HCT116 (cell line): ENCODE measurements around the gene RNF34. TPM values are rescaled to one million over a fixed set of nuclear protein-coding genes. Genes with fewer than 3 reads are reported as not detected.

Experiments used
- ATAC-seq: fragments of 200-7000 bp; cut with Tn5 transposase; 2 replicates; pipeline ENCODE4 v1.9.1; 2020; ENCODE audit warnings: mild to moderate bottlenecking, moderate library complexity
- BruUV-seq: library from RNA; stranded (reverse); fragments of 400-500 nt; replicated peaks from 2 replicates; lab custom pipeline; 2021; lab: Mats Ljungman, UMichigan
- CTCF ChIA-PET: fragments of 300-600 bp; sonication (Branson Sonifier 250); formaldehyde crosslinking; loops from one replicate; lab custom pipeline; 2021; ENCODE audit warnings: antibody characterized with exemption; lab: Charles Lee
- POLR2A ChIA-PET: fragments of 300-600, 350-600 bp; sonication (Branson Sonifier 250); formaldehyde crosslinking; loops from one replicate; lab custom pipeline; 2021; ENCODE audit warnings: antibody characterized with exemption; lab: Charles Lee
- RAD21 ChIA-PET, 2 experiments: fragments of 300-600 bp; sonication (Branson Sonifier 250); formaldehyde crosslinking; loops; one replicate each; lab custom pipeline; 2023; ENCODE audit warnings: low total read pairs in 2 of 2; ENCODE audit not compliant: uncharacterized antibody in 2 of 2, unreplicated experiment in 2 of 2, low non-redundant PET in 1 of 2; lab: Charles Lee
- DNase-seq: peaks from one replicate; pipeline ENCODE4 v3.0.0-alpha.2; 2010; ENCODE audit warnings: low read depth, low spot score
- H2AFZ ChIP-seq: fragments of 200-600 bp; shearing (Covaris generic), sonication (generic); 2 replicates; pipeline ENCODE4 v1.6.1; 2017; ENCODE audit warnings: low read depth, mixed run types, mixed read lengths, antibody characterized with exemption, low read length; ENCODE audit not compliant: poor library complexity, severe bottlenecking
- H3K27ac ChIP-seq: 2 replicates; pipeline ENCODE4 v1.5.1; 2012; ENCODE audit warnings: low read depth, low read length
- H3K27me3 ChIP-seq: fragments of 200-600 bp; sonication (generic); 2 replicates; pipeline ENCODE4 v1.6.1; 2016; ENCODE audit warnings: mixed run types, low read length, mixed read lengths; ENCODE audit not compliant: insufficient read depth
- H3K36me3 ChIP-seq, 2 experiments: fragments of 200-500 bp in 1 of 2; fragments of 200-600 bp in 1 of 2; sonication (Bioruptor generic) in 1 of 2; sonication (generic) in 1 of 2; 2 replicates each; pipeline versions ENCODE4 v1.5.1 to v1.6.1; 2014 to 2016; ENCODE audit warnings: low read length in 2 of 2, inconsistent platforms in 1 of 2, mixed read lengths in 1 of 2, mixed run types in 1 of 2; ENCODE audit not compliant: insufficient read depth in 2 of 2, control insufficient read depth in 1 of 2
- H3K4me1 ChIP-seq, 2 experiments: fragments of 200-600 bp in 1 of 2; sonication (generic) in 1 of 2; 2 replicates each; pipeline versions ENCODE4 v1.5.1 to v1.6.1; 2012 to 2017; ENCODE audit warnings: low read length in 2 of 2, inconsistent platforms in 1 of 2, mild to moderate bottlenecking in 1 of 2, mixed read lengths in 1 of 2, mixed run types in 1 of 2, moderate library complexity in 1 of 2; ENCODE audit not compliant: insufficient read depth in 2 of 2, control insufficient read depth in 1 of 2
- H3K4me2 ChIP-seq: fragments of 200-600 bp; sonication (generic); 2 replicates; pipeline ENCODE4 v1.6.1; 2017; ENCODE audit warnings: mixed run types, low read length, mixed read lengths
- H3K4me3 ChIP-seq, 2 experiments: fragments of 200-600 bp in 1 of 2; sonication (generic) in 1 of 2; replicated peaks in 1 of 2; 2 replicates each; pipeline ENCODE4 v1.5.1; 2011 to 2016; ENCODE audit warnings: low read length in 2 of 2, control low read depth in 1 of 2, low read depth in 1 of 2, mild to moderate bottlenecking in 1 of 2, mixed read lengths in 1 of 2, mixed run types in 1 of 2
- H3K79me2 ChIP-seq: fragments of 200-600 bp; sonication (generic); 2 replicates; pipeline ENCODE4 v1.6.1; 2017; ENCODE audit warnings: mild to moderate bottlenecking, mixed run types, low read length, moderate library complexity, mixed read lengths; ENCODE audit not compliant: insufficient read depth
- H3K9ac ChIP-seq: fragments of 200-600 bp; sonication (generic); 2 replicates; pipeline ENCODE4 v1.6.1; 2016; ENCODE audit warnings: low read length, mixed read lengths
- H3K9me2 ChIP-seq: fragments of 200-600 bp; sonication (generic), shearing (Covaris generic); 2 replicates; pipeline ENCODE4 v1.6.1; 2017; ENCODE audit warnings: mixed run types, mild to moderate bottlenecking, moderate library complexity; ENCODE audit not compliant: insufficient read depth
- H3K9me3 ChIP-seq, 2 experiments: fragments of 200-500 bp in 1 of 2; fragments of 200-600 bp in 1 of 2; sonication (Bioruptor generic) in 1 of 2; sonication (generic) in 1 of 2; 2 replicates each; pipeline ENCODE4 v1.6.1; 2014 to 2017; ENCODE audit warnings: low read length in 2 of 2, mixed read lengths in 2 of 2, inconsistent platforms in 1 of 2, low read depth in 1 of 2, mild to moderate bottlenecking in 1 of 2, mixed run types in 1 of 2, moderate library complexity in 1 of 2; ENCODE audit not compliant: control insufficient read depth in 1 of 2, insufficient read depth in 1 of 2
- H4K20me1 ChIP-seq: fragments of 200-600 bp; sonication (generic), shearing (Covaris generic); 2 replicates; pipeline ENCODE4 v1.6.1; 2017; ENCODE audit warnings: mixed run types, mild to moderate bottlenecking, moderate library complexity; ENCODE audit not compliant: insufficient read depth
- ATF3 ChIP-seq: IDR thresholded peaks from 2 replicates; pipeline ENCODE4 v1.6.1; 2012
- CTCF ChIP-seq, 3 experiments: fragments of 200-600 bp in 1 of 3; sonication (generic) in 1 of 3; IDR thresholded peaks in 2 of 3; conservative IDR thresholded peaks in 1 of 3; 2 replicates each; pipeline ENCODE4 v1.5.1; 2012 to 2017; ENCODE audit warnings: low read depth in 2 of 3, low read length in 2 of 3, antibody characterized with exemption in 1 of 3, borderline replicate concordance in 1 of 3, control low read depth in 1 of 3, mild to moderate bottlenecking in 1 of 3, mixed read lengths in 1 of 3, mixed run types in 1 of 3, moderate library complexity in 1 of 3; ENCODE audit not compliant: insufficient read depth in 1 of 3
- EGR1 ChIP-seq: IDR thresholded peaks from 2 replicates; pipeline ENCODE4 v1.6.1; 2012; ENCODE audit warnings: low read depth
- ELF1 ChIP-seq: IDR thresholded peaks from 2 replicates; pipeline ENCODE4 v1.6.1; 2012; ENCODE audit warnings: low read depth, borderline replicate concordance
- EZH2phosphoT487 ChIP-seq: fragments of 200-600 bp; IDR thresholded peaks from 2 replicates; pipeline ENCODE4 v1.6.1; 2018; ENCODE audit warnings: antibody characterized with exemption, borderline replicate concordance
- FOSL1 ChIP-seq: IDR thresholded peaks from 2 replicates; pipeline ENCODE4 v1.6.1; 2012; ENCODE audit warnings: low read depth
- POLR2A ChIP-seq: IDR thresholded peaks from 2 replicates; pipeline ENCODE4 v1.7.0; 2011; ENCODE audit warnings: borderline replicate concordance; ENCODE audit not compliant: insufficient read depth, insufficient read length; ENCODE audit errors: extremely low read depth
- POLR2AphosphoS5 ChIP-seq: IDR thresholded peaks from 2 replicates; pipeline ENCODE4 v1.6.1; 2011; ENCODE audit warnings: mild to moderate bottlenecking, low read depth, low read length, moderate library complexity
- SRF ChIP-seq: IDR thresholded peaks from 2 replicates; pipeline ENCODE4 v1.6.1; 2012; ENCODE audit warnings: low read depth
- TCF7L2 ChIP-seq: IDR thresholded peaks from 2 replicates; pipeline ENCODE4 v1.7.0; 2011; ENCODE audit warnings: borderline replicate concordance, inconsistent platforms; ENCODE audit not compliant: insufficient read depth, insufficient read length; ENCODE audit errors: extremely low read depth
- YY1 ChIP-seq: IDR thresholded peaks from 2 replicates; pipeline ENCODE4 v1.6.1; 2011; ENCODE audit warnings: low read length, low read depth, moderate library complexity, mild to moderate bottlenecking; ENCODE audit not compliant: insufficient replicate concordance; ENCODE audit errors: extremely low read depth
- ZNF274 ChIP-seq: fragments of 200-500 bp; sonication (Bioruptor generic); IDR thresholded peaks from 2 replicates; pipeline ENCODE4 v1.6.1; 2014; ENCODE audit warnings: mild to moderate bottlenecking, low read depth, low read length, inconsistent platforms
- intact Hi-C: fragments of 100-400 bp; cut with micrococcal nuclease; formaldehyde crosslinking; loops from 2 replicates; pipeline ENCODE4 v1.10.0; 2022
- total RNA-seq: library from RNA; stranded (reverse); gene quantifications from one replicate; pipeline ENCODE4 v1.2.1, GENCODE V29; 2021; ENCODE audit not compliant: unreplicated experiment

The RNF34 gene
- total RNA-seq, 1 experiment from 2014 or later = 47.8 TPM

GRCh38 chr12:121420109-121420508 lies 20.2 kb downstream of the RNF34 start:
- no peaks in the 10 kb centered on the region for H3K9me2 ChIP-seq
- H3K27me3 ChIP-seq = no peaks in the 10 kb centered on the region
- H3K79me2 ChIP-seq = peaks cover 11% of the 10 kb centered on the region
- RAD21 ChIA-PET = no interaction called here
- CTCF ChIA-PET = no interaction called here
- H3K27ac ChIP-seq = no peak overlapping the region
- no TSS peak for BruUV-seq
- H3K36me3 ChIP-seq = peaks cover 51 to 63% of the 10 kb centered on the region in 2 experiments; a peak in 3 of 4 replicates
- POLR2A ChIA-PET = no interaction called here
- ATAC-seq (no peak), DNase-seq (no peak)
- H4K20me1 ChIP-seq = no peaks in the 10 kb centered on the region
- no peak overlapping the region for H3K9ac ChIP-seq
- TF ChIP-seq EZH2phosphoT487 (no peak), ZNF274 (no peak), SRF (no peak), TCF7L2 (no peak), POLR2A (no peak), YY1 (no peak), EGR1 (no peak), FOSL1 (no peak), ATF3 (no peak), POLR2AphosphoS5 (no peak)
- no peak overlapping the region for H3K4me3 ChIP-seq
- no peaks in the 10 kb centered on the region for H3K9me3 ChIP-seq
- intact Hi-C loops = no loop called here
- H3K4me1 ChIP-seq = no peaks in the 10 kb centered on the region
- no peak overlapping the region for H2AFZ ChIP-seq
- H3K4me2 ChIP-seq = no peak overlapping the region

GRCh38 chr12:121423253-121423652 lies 23.3 kb downstream of the RNF34 start:
- ATAC-seq (no peak), DNase-seq (no peak)
- no peak overlapping the region for H3K4me3 ChIP-seq
- ChIA-PET RAD21 (no interaction called here), CTCF (no interaction called here), POLR2A (no interaction called here)
- no peak overlapping the region for H2AFZ ChIP-seq
- intact Hi-C loops = no loop called here
- H4K20me1 ChIP-seq = no peaks in the 10 kb centered on the region
- no peaks in the 10 kb centered on the region for H3K9me3 ChIP-seq
- no peaks in the 10 kb centered on the region for H3K9me2 ChIP-seq
- no peak overlapping the region for H3K27ac ChIP-seq
- no TSS peak for BruUV-seq
- H3K36me3 ChIP-seq = peaks cover 57 to 62% of the 10 kb centered on the region in 2 experiments; a peak in 3 of 4 replicates
- H3K9ac ChIP-seq = no peak overlapping the region
- H3K27me3 ChIP-seq = no peaks in the 10 kb centered on the region
- H3K4me1 ChIP-seq = no peaks in the 10 kb centered on the region
- no peaks in the 10 kb centered on the region; the same call in 1 of the 2 replicates for H3K79me2 ChIP-seq
- H3K4me2 ChIP-seq = no peak overlapping the region
- TF ChIP-seq CTCF (IDR thresholded peaks at IDR 0.05 in 2 of 3, conservative IDR thresholded peaks at IDR 0.05 in 1 of 3; ENCODE audit: borderline replicate concordance in 1 of 3, insufficient read depth in 1 of 3, low read depth in 2 of 3, low read length in 2 of 3) (no peak), POLR2AphosphoS5 (no peak), ZNF274 (no peak), ELF1 (no peak)
